ENCODE data around the gene REPS2. TPM values are rescaled to one million over a fixed set of nuclear protein-coding genes. Genes with fewer than 3 reads are reported as not detected.
"Not testable (repeated sequence)": the region's sequence is repeated elsewhere in the genome, so short reads cannot be mapped to it uniquely, and the experiment has no call there.

The REPS2 gene
- total RNA-seq, 2 donors from 2014 or later: 15.8 to 19.7 TPM

DNA sequence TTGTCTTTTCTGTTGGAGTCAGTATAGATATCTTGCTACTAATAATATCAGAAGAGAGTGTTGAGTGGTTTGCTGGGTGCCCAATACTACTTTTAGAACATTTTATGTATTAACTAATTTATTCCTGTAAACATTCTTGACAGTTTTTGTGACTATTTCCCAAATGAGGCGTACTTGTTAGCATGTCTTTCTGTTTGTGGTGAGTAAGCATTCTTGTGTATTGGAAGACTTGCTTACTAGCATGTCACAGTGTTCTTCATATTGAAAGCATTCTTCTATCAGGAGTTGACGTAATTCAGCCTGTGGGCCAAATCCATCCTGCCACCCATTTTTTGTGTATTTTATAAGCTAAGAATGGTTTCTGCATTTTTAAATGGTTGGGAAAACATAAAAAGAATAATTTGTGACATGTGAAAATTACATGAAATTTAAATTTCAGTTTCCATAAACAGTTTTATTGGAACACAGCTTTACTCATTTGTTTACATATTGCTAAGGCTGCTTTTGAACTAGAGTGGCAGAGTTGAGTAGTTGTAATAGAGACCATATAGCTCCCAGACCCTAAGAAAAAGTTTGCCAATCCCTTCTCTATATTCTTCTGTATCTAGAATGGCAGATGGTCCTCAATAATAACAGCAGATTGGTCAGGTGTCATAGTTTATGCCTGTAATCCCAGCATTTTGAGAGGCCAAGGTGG is 20.4 kb downstream of the REPS2 start:
- Histone ChIP-seq H3K4me3 (no peak overlapping the region), H3K9me3 (no peaks in the 10 kb centered on the region), H3K4me1 (no peaks in the 10 kb centered on the region), H3K36me3 (replicated peaks in 1 of 2; ENCODE audit: insufficient read depth in 1 of 2, low read depth in 2 of 2) (no peaks in the 10 kb centered on the region), H3K27ac (no peak overlapping the region), H3K27me3 (no peaks in the 10 kb centered on the region)
- ATAC-seq (no peak), DNase-seq (no peak)
- TF ChIP-seq POLR2A (IDR thresholded peaks at IDR 0.05): no peak
- TF ChIP-seq, protein P1, sequence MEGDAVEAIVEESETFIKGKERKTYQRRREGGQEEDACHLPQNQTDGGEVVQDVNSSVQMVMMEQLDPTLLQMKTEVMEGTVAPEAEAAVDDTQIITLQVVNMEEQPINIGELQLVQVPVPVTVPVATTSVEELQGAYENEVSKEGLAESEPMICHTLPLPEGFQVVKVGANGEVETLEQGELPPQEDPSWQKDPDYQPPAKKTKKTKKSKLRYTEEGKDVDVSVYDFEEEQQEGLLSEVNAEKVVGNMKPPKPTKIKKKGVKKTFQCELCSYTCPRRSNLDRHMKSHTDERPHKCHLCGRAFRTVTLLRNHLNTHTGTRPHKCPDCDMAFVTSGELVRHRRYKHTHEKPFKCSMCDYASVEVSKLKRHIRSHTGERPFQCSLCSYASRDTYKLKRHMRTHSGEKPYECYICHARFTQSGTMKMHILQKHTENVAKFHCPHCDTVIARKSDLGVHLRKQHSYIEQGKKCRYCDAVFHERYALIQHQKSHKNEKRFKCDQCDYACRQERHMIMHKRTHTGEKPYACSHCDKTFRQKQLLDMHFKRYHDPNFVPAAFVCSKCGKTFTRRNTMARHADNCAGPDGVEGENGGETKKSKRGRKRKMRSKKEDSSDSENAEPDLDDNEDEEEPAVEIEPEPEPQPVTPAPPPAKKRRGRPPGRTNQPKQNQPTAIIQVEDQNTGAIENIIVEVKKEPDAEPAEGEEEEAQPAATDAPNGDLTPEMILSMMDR (IDR thresholded peaks at IDR 0.05): no peak
- WGBS, 2 donors: 88 to 91% methylated on average over 2 of the region's 2 CpGs
- intact Hi-C loops (cut with DNase I): no loop called here

DNA sequence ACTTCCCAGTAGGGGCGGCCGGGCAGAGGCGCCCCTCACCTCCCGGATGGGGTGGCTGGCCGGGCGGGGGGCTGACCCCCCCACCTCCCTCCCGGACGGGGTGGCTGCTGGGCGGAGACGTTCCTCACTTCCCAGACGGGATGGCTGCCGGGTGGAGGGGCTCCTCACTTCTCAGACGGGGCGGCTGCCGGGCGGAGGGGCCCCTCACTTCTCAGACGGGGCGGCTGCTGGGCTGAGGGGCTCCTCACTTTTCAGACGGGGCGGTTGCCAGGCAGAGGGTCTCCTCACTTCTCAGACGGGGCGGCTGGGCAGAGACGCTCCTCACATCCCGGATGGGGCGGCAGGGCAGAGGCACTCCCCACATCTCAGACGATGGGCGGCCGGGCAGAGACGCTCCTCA is 22.3 kb downstream of the REPS2 start:
- H3K9me3 ChIP-seq; H3K4me3 ChIP-seq; DNase-seq; H3K27me3 ChIP-seq; ATAC-seq; H3K27ac ChIP-seq; intact Hi-C loops (cut with DNase I); H3K4me1 ChIP-seq; H3K36me3 ChIP-seq (replicated peaks in 1 of 2; ENCODE audit: insufficient read depth in 1 of 2, low read depth in 2 of 2): not testable (repeated sequence)
- 87% methylated on average over 3 of the region's 29 CpGs; no CpG with 5 or more reads in 1 of the 2 donors for WGBS, 2 donors

DNA sequence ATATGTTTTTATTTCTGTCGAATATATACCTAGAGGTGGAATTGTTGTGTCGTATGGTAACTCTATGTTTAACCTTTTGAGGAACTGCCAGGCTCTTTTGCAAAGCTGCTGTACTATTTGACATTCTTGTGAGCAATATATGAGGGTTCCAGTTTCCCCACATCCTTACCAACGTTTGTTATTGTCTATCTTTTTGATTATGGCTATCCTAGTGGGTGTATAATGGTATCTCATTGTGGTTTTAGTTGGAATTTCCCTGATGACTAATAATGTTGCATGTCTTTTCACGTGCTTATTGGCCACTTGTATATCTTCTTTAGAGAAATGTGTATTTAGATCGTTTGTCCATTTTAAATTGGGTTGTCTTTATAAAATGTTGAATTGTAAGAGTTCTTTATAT is 24.5 kb downstream of the REPS2 start:
- no peak overlapping the region for H3K4me3 ChIP-seq
- no peaks in the 10 kb centered on the region for H3K9me3 ChIP-seq
- no peaks in the 10 kb centered on the region for H3K4me1 ChIP-seq
- DNase-seq (no peak), ATAC-seq (no peak)
- WGBS, 2 donors: 57 to 73% methylated on average over 5 of the region's 5 CpGs
- no peak for TF ChIP-seq POLR2A (IDR thresholded peaks at IDR 0.05)
- H3K36me3 ChIP-seq (replicated peaks in 1 of 2; ENCODE audit: insufficient read depth in 1 of 2, low read depth in 2 of 2): no peaks in the 10 kb centered on the region
- intact Hi-C loops (cut with DNase I): no loop called here
- no peak overlapping the region for H3K27ac ChIP-seq
- no peaks in the 10 kb centered on the region for H3K27me3 ChIP-seq

DNA sequence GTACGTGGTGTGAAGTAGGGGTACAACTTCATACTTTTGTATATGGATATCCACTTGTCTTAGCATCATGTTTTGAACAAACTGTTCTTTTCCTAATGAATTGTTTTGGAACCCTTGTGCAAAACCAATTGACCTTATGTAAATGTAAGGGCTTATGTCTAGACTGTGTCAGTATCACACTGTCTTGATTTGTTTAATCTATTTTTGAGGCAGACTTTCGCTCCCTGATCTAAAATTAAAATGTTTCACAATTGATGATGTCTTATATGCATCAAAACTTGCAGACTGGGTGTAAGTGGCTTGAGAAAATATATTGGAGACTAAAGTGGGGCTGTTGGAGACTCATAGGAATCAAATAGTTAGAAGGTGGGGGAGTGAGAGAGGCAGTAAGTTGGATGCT is 25.2 kb downstream of the REPS2 start:
- DNase-seq (no peak), ATAC-seq (no peak)
- no peak overlapping the region for H3K4me3 ChIP-seq
- no peaks in the 10 kb centered on the region for H3K27me3 ChIP-seq
- no peaks in the 10 kb centered on the region for H3K9me3 ChIP-seq
- H3K4me1 ChIP-seq: no peaks in the 10 kb centered on the region
- intact Hi-C loops (cut with DNase I): no loop called here
- no peaks in the 10 kb centered on the region for H3K36me3 ChIP-seq (replicated peaks in 1 of 2; ENCODE audit: insufficient read depth in 1 of 2, low read depth in 2 of 2)
- no peak for TF ChIP-seq POLR2A (IDR thresholded peaks at IDR 0.05)
- TF ChIP-seq, protein P1 (IDR thresholded peaks at IDR 0.05): no peak
- H3K27ac ChIP-seq: no peak overlapping the region
- 77 to 86% methylated on average over 2 of the region's 2 CpGs for WGBS, 2 donors

- 77 to 78% methylated on average over 5 of the region's 5 CpGs for WGBS, 2 donors
- H3K4me1 ChIP-seq: peaks cover 20% of the 10 kb centered on the region
- no peaks in the 10 kb centered on the region for H3K27me3 ChIP-seq
- H3K36me3 ChIP-seq (replicated peaks in 1 of 2; ENCODE audit: insufficient read depth in 1 of 2, low read depth in 2 of 2): no peaks in the 10 kb centered on the region
- H3K27ac ChIP-seq: no peak overlapping the region
- ATAC-seq (no peak), DNase-seq (no peak)
- no peak overlapping the region for H3K4me3 ChIP-seq
- intact Hi-C loops (cut with DNase I): no loop called here
- TF ChIP-seq, protein P1 (IDR thresholded peaks at IDR 0.05): no peak
- TF ChIP-seq POLR2A (IDR thresholded peaks at IDR 0.05): no peak
- no peaks in the 10 kb centered on the region for H3K9me3 ChIP-seq
Measured at GRCh38 chrX:16975233-16975632, 28.8 kb downstream of the REPS2 start.

GRCh38 chrX:16977771-16978170 is 31.3 kb downstream of the REPS2 start:
- intact Hi-C loops (cut with DNase I): no loop called here
- peaks cover 20% of the 10 kb centered on the region for H3K4me1 ChIP-seq
- no peaks in the 10 kb centered on the region for H3K36me3 ChIP-seq (replicated peaks in 1 of 2; ENCODE audit: insufficient read depth in 1 of 2, low read depth in 2 of 2)
- ATAC-seq (no peak), DNase-seq (no peak)
- H3K9me3 ChIP-seq: no peaks in the 10 kb centered on the region
- TF ChIP-seq POLR2A (IDR thresholded peaks at IDR 0.05): no peak
- TF ChIP-seq, protein P1 (IDR thresholded peaks at IDR 0.05): no peak
- no peaks in the 10 kb centered on the region for H3K27me3 ChIP-seq
- H3K27ac ChIP-seq: peak overlapping the region in 3 of 4 donors; percentile 44 to 50 (median 47)
- no peak overlapping the region for H3K4me3 ChIP-seq

All from body of pancreas (tissue), 4 donors.